ENCODE measurements around the gene USP21. TPM values are rescaled to one million over a fixed set of nuclear protein-coding genes. Genes with fewer than 3 reads are reported as not detected.
A peak's percentile ranks its signal among the peaks of the same experiment; 100 is the strongest.

Gene USP21
- total RNA-seq (2014; rRNA removed; shearing (Covaris generic)) (6.3 and 10.5 TPM in 2 replicates), polyA plus RNA-seq (2016; fragmentation: Nextera tagmentation; extraction: Ambion mirVana) (16.0 and 16.5 TPM in 2 replicates)

- peak; percentile 98 for DNase-seq
- H3K27me3 ChIP-seq (replicated peaks; ENCODE audit: insufficient read depth) = no peaks in the 10 kb centered on the region
- peaks cover 3% of the 10 kb centered on the region; the same call in 1 of the 2 replicates for H3K4me1 ChIP-seq (ENCODE audit: insufficient read depth)
- TF ChIP-seq EZH2 (IDR thresholded peaks at IDR 0.05; ENCODE audit: insufficient read depth, poor library complexity, severe bottlenecking) = no peak
- no peaks in the 10 kb centered on the region for H4K20me1 ChIP-seq (ENCODE audit: insufficient read depth)
- H2AFZ ChIP-seq = peak within 1 kb of the TSS; percentile 88
- peak within 1 kb of the TSS; percentile 82 for H3K4me3 ChIP-seq
- no peaks in the 10 kb centered on the region for H3K9me3 ChIP-seq (ENCODE audit: low read depth)
- H3K36me3 ChIP-seq (ENCODE audit: low read depth) = no peaks in the 10 kb centered on the region; the same call in 1 of the 2 replicates
- H3K79me2 ChIP-seq (ENCODE audit: insufficient read depth) = peaks cover 31% of the 10 kb centered on the region
- peak within 1 kb of the TSS; percentile 93 for H3K9ac ChIP-seq
- peaks cover 28% of the 10 kb centered on the region for H3F3A ChIP-seq (ENCODE audit: insufficient read depth)
- in situ Hi-C loops (cut with MboI) = no loop called here
- peak within 1 kb of the TSS; percentile 96 for H3K4me2 ChIP-seq (ENCODE audit: unreplicated experiment)
- no peaks in the 10 kb centered on the region for H3K9me2 ChIP-seq (ENCODE audit: insufficient read depth)
- 1% methylated on average over 49 to 57 of the region's 60 CpGs for WGBS, 2 experiments (ENCODE audit: low coverage in 1 of 2, low lambda C conversion rate in 2 of 2, missing lambda C conversion rate in 2 of 2)
- H3K27ac ChIP-seq = peak within 1 kb of the TSS; percentile 73
These were observed at the start of gene USP21 for GRCh38 chr1:161159087-161159912. Gene USP21 (plus strand): TSS chr1:161159500. CDS start chr1:161160641, 1,141 bp downstream.

DNA sequence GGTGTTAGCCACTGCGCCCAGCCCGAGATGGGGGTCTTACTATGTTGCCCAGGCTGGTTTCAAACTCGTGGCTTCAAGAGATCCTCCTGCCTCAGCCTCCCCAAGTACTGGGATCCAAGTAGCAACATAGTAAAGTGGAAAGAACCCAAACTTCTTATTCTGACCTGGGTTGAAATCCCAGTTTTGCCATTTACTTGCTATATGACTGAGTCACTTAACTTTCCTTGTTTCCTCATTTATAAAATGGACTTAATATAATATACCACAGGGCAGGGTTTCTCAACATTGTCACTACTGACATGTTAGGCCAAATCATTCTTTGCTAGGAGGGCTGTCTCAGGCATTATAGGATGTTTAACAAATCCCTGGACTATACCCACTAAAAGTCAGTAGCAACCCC is 48.2 kb upstream of the USP21 start:
- H4K20me1 ChIP-seq (ENCODE audit: insufficient read depth) = no peaks in the 10 kb centered on the region
- peaks cover 20% of the 10 kb centered on the region for H3K4me1 ChIP-seq (ENCODE audit: insufficient read depth)
- TF ChIP-seq EZH2phosphoT487 (IDR thresholded peaks at IDR 0.05; ENCODE audit: insufficient read depth, low read depth) (no peak), EZH2 (IDR thresholded peaks at IDR 0.05; ENCODE audit: insufficient read depth, poor library complexity, severe bottlenecking) (no peak)
- 0 out of 2 replicates have a peak, but pooled peaks cover 4% of the 10 kb centered on the region for H3F3A ChIP-seq (ENCODE audit: insufficient read depth)
- H3K9me2 ChIP-seq (ENCODE audit: insufficient read depth) = no peaks in the 10 kb centered on the region
- H3K79me2 ChIP-seq (ENCODE audit: insufficient read depth) = peaks cover 99% of the 10 kb centered on the region
- no peaks in the 10 kb centered on the region for H3K9me3 ChIP-seq (ENCODE audit: low read depth)
- in situ Hi-C loops (cut with MboI) = no loop called here
- H3K4me2 ChIP-seq (ENCODE audit: unreplicated experiment) = no peak overlapping the region
- no peak for DNase-seq
- no peak overlapping the region for H3K9ac ChIP-seq
- H2AFZ ChIP-seq = no peak overlapping the region
- H3K36me3 ChIP-seq (ENCODE audit: low read depth) = no peaks in the 10 kb centered on the region; the same call in 1 of the 2 replicates
- H3K27me3 ChIP-seq (replicated peaks; ENCODE audit: insufficient read depth) = no peaks in the 10 kb centered on the region
- no peak overlapping the region for H3K4me3 ChIP-seq
- no peak overlapping the region for H3K27ac ChIP-seq
- WGBS, 2 experiments (ENCODE audit: low coverage in 1 of 2, low lambda C conversion rate in 2 of 2, missing lambda C conversion rate in 2 of 2) = 77 to 79% methylated on average over 3 of the region's 3 CpGs

DNA sequence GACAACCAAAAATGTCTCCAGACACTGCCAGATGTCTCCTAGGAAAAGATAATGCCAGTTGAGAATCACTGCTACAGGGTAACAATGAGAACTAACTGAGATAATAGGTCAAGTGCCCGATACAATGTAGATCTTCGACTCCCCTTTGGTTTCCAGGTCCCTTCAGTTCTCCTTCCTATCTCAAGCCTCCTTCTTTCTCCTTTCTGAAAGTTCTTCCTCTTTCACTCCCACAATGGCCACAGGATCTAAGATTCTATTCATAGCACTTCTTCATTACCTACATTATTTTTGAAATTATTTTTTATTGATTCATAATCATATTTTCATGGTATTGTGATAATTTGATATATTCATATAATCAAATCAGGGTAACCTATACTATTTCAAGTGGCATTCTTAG is 47.8 kb upstream of the USP21 start:
- Histone ChIP-seq H3K9me2 (ENCODE audit: insufficient read depth) (no peaks in the 10 kb centered on the region), H3K9me3 (ENCODE audit: low read depth) (no peaks in the 10 kb centered on the region), H3K4me1 (ENCODE audit: insufficient read depth) (peaks cover 23% of the 10 kb centered on the region), H3K9ac (no peak overlapping the region), H2AFZ (no peak overlapping the region), H3K79me2 (ENCODE audit: insufficient read depth) (peaks cover 99% of the 10 kb centered on the region), H3K27ac (no peak overlapping the region), H3K4me2 (ENCODE audit: unreplicated experiment) (no peak overlapping the region), H3F3A (ENCODE audit: insufficient read depth) (0 out of 2 replicates have a peak, but pooled peaks cover 4% of the 10 kb centered on the region), H3K4me3 (no peak overlapping the region), H3K36me3 (ENCODE audit: low read depth) (no peaks in the 10 kb centered on the region; the same call in 1 of the 2 replicates), H4K20me1 (ENCODE audit: insufficient read depth) (no peaks in the 10 kb centered on the region), H3K27me3 (replicated peaks; ENCODE audit: insufficient read depth) (no peaks in the 10 kb centered on the region)
- 97 to 100% methylated on average over 2 of the region's 2 CpGs for WGBS, 2 experiments (ENCODE audit: low coverage in 1 of 2, low lambda C conversion rate in 2 of 2, missing lambda C conversion rate in 2 of 2)
- no peak for TF ChIP-seq EZH2phosphoT487 (IDR thresholded peaks at IDR 0.05; ENCODE audit: insufficient read depth, low read depth)
- DNase-seq = no peak
- in situ Hi-C loops (cut with MboI) = no loop called here

- Histone ChIP-seq H3K4me3 (no peak overlapping the region), H3K79me2 (ENCODE audit: insufficient read depth) (peaks cover 95% of the 10 kb centered on the region), H3F3A (ENCODE audit: insufficient read depth) (peaks cover 11% of the 10 kb centered on the region; the same call in 1 of the 2 replicates), H3K9me3 (ENCODE audit: low read depth) (no peaks in the 10 kb centered on the region), H3K4me2 (ENCODE audit: unreplicated experiment) (no peak overlapping the region), H3K27ac (no peak overlapping the region), H3K9me2 (ENCODE audit: insufficient read depth) (no peaks in the 10 kb centered on the region), H3K27me3 (replicated peaks; ENCODE audit: insufficient read depth) (no peaks in the 10 kb centered on the region), H3K9ac (no peak overlapping the region), H4K20me1 (ENCODE audit: insufficient read depth) (no peaks in the 10 kb centered on the region), H3K36me3 (ENCODE audit: low read depth) (no peaks in the 10 kb centered on the region; the same call in 1 of the 2 replicates), H3K4me1 (ENCODE audit: insufficient read depth) (peaks cover 36% of the 10 kb centered on the region), H2AFZ (no peak overlapping the region)
- in situ Hi-C loops (cut with MboI) = no loop called here
- DNase-seq = no peak
- TF ChIP-seq EZH2 (IDR thresholded peaks at IDR 0.05; ENCODE audit: insufficient read depth, poor library complexity, severe bottlenecking) (no peak), EZH2phosphoT487 (IDR thresholded peaks at IDR 0.05; ENCODE audit: insufficient read depth, low read depth) (no peak)
- 100% methylated on average over 1 of the region's 1 CpG for WGBS, 2 experiments (ENCODE audit: low coverage in 1 of 2, low lambda C conversion rate in 2 of 2, missing lambda C conversion rate in 2 of 2)
These were observed 45.4 kb upstream of the USP21 start for GRCh38 chr1:161113915-161114314.
